K562 (cell line): ENCODE measurements around the gene OSM. TPM values are rescaled to one million over a fixed set of nuclear protein-coding genes. Genes with fewer than 3 reads are reported as not detected.
A peak's percentile ranks its signal among the peaks of the same experiment; 100 is the strongest.

Experiments
- EGR1 ChIP-seq: fragments of 450-650 bp; conservative IDR thresholded peaks from 2 replicates; pipeline ENCODE4 v1.6.1; 2017; ENCODE audit warnings: mild to moderate bottlenecking
- EHMT2 ChIP-seq: fragments of 450-650 bp; IDR thresholded peaks from 2 replicates; pipeline ENCODE4 v1.6.1; 2018; ENCODE audit warnings: antibody characterized with exemption
- FOXO4 ChIP-seq: fragments of 450-650 bp; formaldehyde crosslinking; IDR thresholded peaks from 2 replicates; pipeline ENCODE4 v1.4.0; 2020; ENCODE audit warnings: mild to moderate bottlenecking, moderate library complexity
- MGA ChIP-seq: fragments of 450-650 bp; IDR thresholded peaks from 2 replicates; pipeline ENCODE4 v1.6.1; 2016; ENCODE audit warnings: mild to moderate bottlenecking, moderate library complexity
- SAP30 ChIP-seq: fragments of 200-600 bp; sonication (generic); IDR thresholded peaks from 2 replicates; pipeline ENCODE4 v1.6.1; 2012; ENCODE audit warnings: borderline replicate concordance, low read depth, mild to moderate bottlenecking, moderate library complexity, low read length, control low read depth, inconsistent platforms; ENCODE audit not compliant: insufficient read depth, poor library complexity, severe bottlenecking
- polyA plus RNA-seq, 8 experiments: library from polyadenylated mRNA; depleted of rRNA in 4 of 8; stranded (reverse) in 5 of 8; unstranded in 3 of 8; fragments of >200 nt; fragmentation: Nextera tagmentation in 2 of 8; fragmentation: Illumina TruSeq in 1 of 8; extraction: Ambion mirVana in 2 of 8; extraction: Trizol in 1 of 8; gene quantifications; 2 replicates each; pipeline versions ENCODE4 v1.2.1 to v1.2.3, GENCODE V29; 2011 to 2014; ENCODE audit warnings: inconsistent platforms in 1 of 8, missing spikeins in 1 of 8
- total RNA-seq, 7 experiments: library from RNA; depleted of rRNA in 6 of 7; stranded (reverse); fragments of >200 nt in 6 of 7; fragmentation: Illumina TruSeq in 2 of 7; extraction: Trizol in 2 of 7; gene quantifications; 2 replicates each; pipeline versions ENCODE4 v1.2.1 to v1.2.3, GENCODE V29; 2011 to 2021; ENCODE audit warnings: low replicate concordance in 1 of 7

Gene OSM
- total and polyA plus RNA-seq, 9 of the 15 experiments (the other 6 are each of a cell fraction or from before 2014, with no cell fraction given), result 0.22 TPM; not detected in 8

- no peak for TF ChIP-seq FOXO4 (CRISPR knock-in tag)
- peak; percentile 84 for TF ChIP-seq MGA
- no peak for TF ChIP-seq SAP30
- TF ChIP-seq EGR1, result peak; percentile 58
- TF ChIP-seq EHMT2, result no peak
- TF ChIP-seq, all 486 proteins: peak for 22
These were observed 20.4 kb upstream of the OSM start (continued) for GRCh38 chr22:30286813-30287647.
